B cell (primary cell): ENCODE results near the gene C1orf35. TPM values are rescaled to one million over a fixed set of nuclear protein-coding genes. Genes with fewer than 3 reads are reported as not detected.

Source experiments
- ATAC-seq: fragments of 200-7000 bp; cut with Tn5 transposase; one replicate; pipeline ENCODE4 v1.10.0; 2021; ENCODE audit warnings: low read depth, mild to moderate bottlenecking, moderate number of reproducible peaks, moderate library complexity
- CTCF ChIA-PET: fragments of 350-600 bp; sonication (Branson Sonifier 250); formaldehyde crosslinking; loops from one replicate; lab custom pipeline; 2021; ENCODE audit warnings: antibody characterized with exemption, inconsistent platforms; lab: Charles Lee
- POLR2A ChIA-PET: fragments of 350-600 bp; sonication (Branson Sonifier 250); formaldehyde crosslinking; loops from one replicate; lab custom pipeline; 2021; ENCODE audit warnings: antibody characterized with exemption; lab: Charles Lee
- DNase-seq: peaks from one replicate; pipeline ENCODE4 v3.0.0; 2013
- H2AFZ ChIP-seq: 2 replicates; pipeline ENCODE4 v1.6.1; 2012; ENCODE audit warnings: mild to moderate bottlenecking, low read depth, low read length; ENCODE audit not compliant: insufficient read depth, poor library complexity, severe bottlenecking
- H3K27ac ChIP-seq, 2 donors: 1 replicate in 1 of 2; 2 replicates in 1 of 2; pipeline ENCODE4 v1.5.1; 2012 to 2013; ENCODE audit warnings: low read length in 2 of 2, mild to moderate bottlenecking in 2 of 2, moderate library complexity in 1 of 2
- H3K27me3 ChIP-seq, 4 experiments: fragments of 200-600 bp in 1 of 4; sonication (generic) in 1 of 4; replicated peaks in 1 of 4; 1 replicate in 2 of 4; 2 replicates in 2 of 4; pipeline versions ENCODE4 v1.6.1 to v1.7.0; 2013 to 2016; ENCODE audit warnings: low read length in 3 of 4, mild to moderate bottlenecking in 2 of 4, mixed read lengths in 1 of 4, moderate library complexity in 1 of 4; ENCODE audit not compliant: insufficient read depth in 4 of 4, control insufficient read depth in 3 of 4; ENCODE audit errors: control extremely low read depth in 1 of 4
- H3K36me3 ChIP-seq, 2 experiments: replicated peaks in 1 of 2; 1 replicate in 1 of 2; 2 replicates in 1 of 2; pipeline versions ENCODE4 v1.6.1 to v1.7.1; 2013; ENCODE audit warnings: low read length in 1 of 2; ENCODE audit not compliant: insufficient read depth in 2 of 2, control insufficient read depth in 1 of 2; ENCODE audit errors: control extremely low read depth in 1 of 2, extremely low read depth in 1 of 2
- H3K4me1 ChIP-seq, 2 donors: fragments of 200-600 bp in 1 of 2; sonication (generic) in 1 of 2; 1 replicate in 1 of 2; 2 replicates in 1 of 2; pipeline versions ENCODE4 v1.5.1 to v1.6.1; 2013 to 2017; ENCODE audit warnings: low read length in 2 of 2; ENCODE audit not compliant: control insufficient read depth in 2 of 2, insufficient read depth in 2 of 2
- H3K4me2 ChIP-seq: replicated peaks from 2 replicates; pipeline ENCODE3; 2012; ENCODE audit warnings: mild to moderate bottlenecking, low read depth, low read length; ENCODE audit not compliant: poor library complexity, severe bottlenecking
- H3K4me3 ChIP-seq, 5 experiments: fragments of 200-600 bp in 1 of 5; sonication (generic) in 1 of 5; 1 replicate in 3 of 5; 2 replicates in 2 of 5; pipeline versions ENCODE4 v1.5.1 to v1.7.0; 2011 to 2016; ENCODE audit warnings: low read length in 4 of 5, mild to moderate bottlenecking in 4 of 5, low read depth in 2 of 5, control low read depth in 1 of 5, moderate library complexity in 1 of 5; ENCODE audit not compliant: insufficient read depth in 1 of 5; ENCODE audit errors: control extremely low read depth in 1 of 5, extremely low read depth in 1 of 5
- H3K79me2 ChIP-seq: fragments of 200-600 bp; sonication (generic); one replicate; pipeline ENCODE4 v1.6.0; 2016; ENCODE audit warnings: low read length; ENCODE audit not compliant: control insufficient read depth, insufficient read depth
- H3K9ac ChIP-seq: fragments of 200-600 bp; sonication (generic); 2 replicates; pipeline ENCODE4 v1.6.1; 2017; ENCODE audit warnings: mild to moderate bottlenecking, low read length, moderate library complexity
- H3K9me3 ChIP-seq, 3 donors: one replicate each; pipeline versions ENCODE4 v1.6.1 to v1.7.1; 2013; ENCODE audit warnings: low read length in 2 of 3; ENCODE audit not compliant: control insufficient read depth in 2 of 3, insufficient read depth in 1 of 3; ENCODE audit errors: control extremely low read depth in 1 of 3
- H4K20me1 ChIP-seq: 2 replicates; pipeline ENCODE4 v1.6.0; 2012; ENCODE audit warnings: mild to moderate bottlenecking, low read length; ENCODE audit not compliant: insufficient read depth, control insufficient read depth, poor library complexity, severe bottlenecking
- H3K27ac Mint-ChIP-seq: one replicate; pipeline ENCODE4 v1.8.0; 2021; ENCODE audit warnings: mixed read lengths
- H3K27me3 Mint-ChIP-seq: one replicate; pipeline ENCODE4 v1.8.0; 2021; ENCODE audit warnings: mixed read lengths
- H3K4me1 Mint-ChIP-seq: one replicate; pipeline ENCODE4 v1.8.0; 2021; ENCODE audit warnings: mixed read lengths
- H3K4me3 Mint-ChIP-seq: one replicate; pipeline ENCODE4 v1.8.0; 2021; ENCODE audit warnings: mixed read lengths
- H3K9me3 Mint-ChIP-seq: one replicate; pipeline ENCODE4 v1.8.0; 2022; ENCODE audit warnings: mixed read lengths; ENCODE audit not compliant: insufficient read depth
- CTCF ChIP-seq: fragments of 200-600 bp; IDR thresholded peaks from one replicate; pipeline ENCODE4 v1.8.0; 2022; ENCODE audit warnings: antibody characterized with exemption, mild to moderate bottlenecking
- EZH2 ChIP-seq: IDR thresholded peaks from 2 replicates; pipeline ENCODE4 v1.6.1; 2012; ENCODE audit warnings: borderline replicate concordance, low read depth, mild to moderate bottlenecking, moderate library complexity, low read length; ENCODE audit not compliant: insufficient read depth, poor library complexity, severe bottlenecking
- WGBS: methylation state at CpG from one replicate; pipeline ENCODE4 v1.1.5; 2013; ENCODE audit warnings: missing lambda C conversion rate; ENCODE audit not compliant: insufficient coverage; 5-methylcytosine and 5-hydroxymethylcytosine counted together
- intact Hi-C: fragments of 100-400 bp; cut with micrococcal nuclease; formaldehyde crosslinking; loops from one replicate; pipeline ENCODE4 v1.10.0; 2022
- polyA plus RNA-seq: library from polyadenylated mRNA; depleted of rRNA; stranded (reverse); fragments of >200 nt; gene quantifications from 2 replicates; pipeline ENCODE4 v1.2.3, GENCODE V29; 2012
- total RNA-seq, 2 donors: library from RNA; stranded (reverse); fragments of 120-200 nt in 1 of 2; gene quantifications; 1 replicate in 1 of 2; 2 replicates in 1 of 2; pipeline versions ENCODE4 v1.2.3 to v1.2.4, GENCODE V29; 2013 to 2022

C1orf35 gene
- total and polyA plus RNA-seq, 2 donors (not counting 1 experiment from before 2014, with no cell fraction given): 24.1 to 41.0 TPM

GRCh38 chr1:228060458-228061190 is 42.5 kb downstream of the C1orf35 start:
- Mint-ChIP-seq H3K4me1 (peaks cover 10% of the 10 kb centered on the region), H3K4me3 (peak overlapping the region; percentile 53), H3K9me3 (no peaks in the 10 kb centered on the region), H3K27me3 (peaks cover 24% of the 10 kb centered on the region), H3K27ac (no peak overlapping the region)
- ATAC-seq (no peak), DNase-seq (peak; percentile 27)
- POLR2A ChIA-PET: no interaction called here
- H4K20me1 ChIP-seq: no peaks in the 10 kb centered on the region
- H3K9ac ChIP-seq: peak overlapping the region; percentile 45
- peaks cover 0 to 51% (median 0%) of the 10 kb centered on the region in 3 donors for H3K9me3 ChIP-seq
- H3K27ac ChIP-seq: no peak overlapping the region
- intact Hi-C loops: no loop called here
- no peak for TF ChIP-seq CTCF
- no peak for TF ChIP-seq EZH2
- H3K4me2 ChIP-seq: peak overlapping the region; percentile 77
- 13% methylated on average over 26 of the region's 34 CpGs for WGBS
- no peaks in the 10 kb centered on the region for H3K79me2 ChIP-seq
- CTCF ChIA-PET: no interaction called here
- peak overlapping the region; percentile 19 for H2AFZ ChIP-seq
- H3K4me3 ChIP-seq: peak overlapping the region in 1 of 5 experiments; percentile 51
- peaks cover 0 to 78% (median 46%) of the 10 kb centered on the region in 4 experiments for H3K27me3 ChIP-seq
- H3K4me1 ChIP-seq: peaks cover 23 to 35% of the 10 kb centered on the region in 2 donors
- no peaks in the 10 kb centered on the region for H3K36me3 ChIP-seq
